ENCODE data around the gene SRSF4. TPM values are rescaled to one million over a fixed set of nuclear protein-coding genes. Genes with fewer than 3 reads are reported as not detected.
A peak's percentile ranks its signal among the peaks of the same experiment; 100 is the strongest.

SRSF4 gene
- total and polyA plus RNA-seq, 2 donors (not counting 3 experiments of a cell fraction or from before 2014, with no cell fraction given) = 45.6 to 108 TPM

DNA sequence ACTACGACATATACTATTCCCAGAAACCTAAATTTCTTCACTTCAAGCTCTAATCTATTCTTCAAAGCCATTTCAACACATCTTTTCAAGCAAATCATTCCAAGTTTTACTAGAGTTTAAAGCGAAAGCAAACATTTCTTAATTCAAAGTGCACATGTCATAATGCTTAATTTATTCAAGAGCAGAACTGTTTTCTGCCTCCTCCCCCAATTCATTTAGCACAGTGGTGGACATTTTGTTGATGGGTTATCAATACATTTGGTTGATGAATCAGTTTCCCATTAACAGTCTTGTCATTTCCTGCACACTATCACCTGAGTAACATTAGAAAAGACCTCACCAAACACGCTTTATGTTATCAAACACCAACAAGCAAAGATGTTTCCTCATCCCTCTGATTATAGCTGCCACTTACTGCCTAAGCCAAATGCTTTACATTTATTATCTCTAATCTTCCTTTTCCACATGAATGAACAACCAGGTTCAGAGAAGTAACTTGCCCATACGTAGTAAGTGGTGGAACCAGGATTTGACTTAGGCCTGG lies 2.0 kb downstream of the SRSF4 start:
- Histone ChIP-seq H3K9me1 (replicated peaks; ENCODE audit: control insufficient read depth, extremely low read depth, insufficient read depth, low read length) (no peaks in the 10 kb centered on the region), H4K20me1 (replicated peaks; ENCODE audit: control insufficient read depth, extremely low read depth, insufficient read depth, low read length) (peaks cover 17% of the 10 kb centered on the region), H3K79me2 (ENCODE audit: control insufficient read depth, insufficient read depth, low read length) (peaks cover 65% of the 10 kb centered on the region), H2AFZ (ENCODE audit: low read depth, low read length) (no peak overlapping the region), H3K4me3 (replicated peaks in 1 of 3; ENCODE audit: insufficient read depth in 1 of 3, low read depth in 1 of 3, low read length in 3 of 3) (peak overlapping the region; percentile 81 to 99 (median 90)), H3K27ac (ENCODE audit: insufficient read depth, low read depth, low read length) (peak overlapping the region; percentile 99), H3K4me1 (ENCODE audit: control insufficient read depth, extremely low read depth, insufficient read depth, low read length) (peaks cover 19% of the 10 kb centered on the region), H3K9me3 (replicated peaks; ENCODE audit: control insufficient read depth, insufficient read depth, low read length) (no peaks in the 10 kb centered on the region), H3K9ac (replicated peaks; ENCODE audit: extremely low read depth, insufficient read depth, low read length) (peak overlapping the region; percentile 100), H3K4me2 (ENCODE audit: insufficient read depth, low read length) (peak overlapping the region; percentile 99), H3K36me3 (ENCODE audit: control insufficient read depth in 2 of 2, extremely low read depth in 1 of 2, insufficient read depth in 2 of 2, low read length in 2 of 2) (peaks cover 2 to 4% of the 10 kb centered on the region in 2 experiments), H3K27me3 (ENCODE audit: control insufficient read depth in 2 of 2, insufficient read depth in 2 of 2, low read length in 2 of 2) (no peaks in the 10 kb centered on the region)
- ChIA-PET POLR2A (interaction anchor here (1.0 kb wide), 1 partner anchor 13 kb away, joined by 3 read pairs; no protein-coding TSS in a partner anchor), CTCF (interaction anchor here (1.0 to 3.5 kb wide), 5 partner anchors 23 to 303 kb away, joined by 3 to 55 read pairs (median 3); no protein-coding TSS in a partner anchor)
- BruUV-seq (replicated peaks) = no TSS peak
- TF ChIP-seq, protein P1, sequence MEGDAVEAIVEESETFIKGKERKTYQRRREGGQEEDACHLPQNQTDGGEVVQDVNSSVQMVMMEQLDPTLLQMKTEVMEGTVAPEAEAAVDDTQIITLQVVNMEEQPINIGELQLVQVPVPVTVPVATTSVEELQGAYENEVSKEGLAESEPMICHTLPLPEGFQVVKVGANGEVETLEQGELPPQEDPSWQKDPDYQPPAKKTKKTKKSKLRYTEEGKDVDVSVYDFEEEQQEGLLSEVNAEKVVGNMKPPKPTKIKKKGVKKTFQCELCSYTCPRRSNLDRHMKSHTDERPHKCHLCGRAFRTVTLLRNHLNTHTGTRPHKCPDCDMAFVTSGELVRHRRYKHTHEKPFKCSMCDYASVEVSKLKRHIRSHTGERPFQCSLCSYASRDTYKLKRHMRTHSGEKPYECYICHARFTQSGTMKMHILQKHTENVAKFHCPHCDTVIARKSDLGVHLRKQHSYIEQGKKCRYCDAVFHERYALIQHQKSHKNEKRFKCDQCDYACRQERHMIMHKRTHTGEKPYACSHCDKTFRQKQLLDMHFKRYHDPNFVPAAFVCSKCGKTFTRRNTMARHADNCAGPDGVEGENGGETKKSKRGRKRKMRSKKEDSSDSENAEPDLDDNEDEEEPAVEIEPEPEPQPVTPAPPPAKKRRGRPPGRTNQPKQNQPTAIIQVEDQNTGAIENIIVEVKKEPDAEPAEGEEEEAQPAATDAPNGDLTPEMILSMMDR (IDR thresholded peaks at IDR 0.05; ENCODE audit: extremely low read depth in 1 of 2, insufficient read depth in 1 of 2, low read depth in 1 of 2, low read length in 2 of 2) = no peak
- peak; percentile 34 for TF ChIP-seq GATA2 (IDR thresholded peaks at IDR 0.05; ENCODE audit: insufficient read depth, insufficient read length, low read depth, low read length)
- dilution Hi-C loops (cut with MboI; ENCODE audit: extremely low pct_ligation_motif_present, low sequenced_read_pairs) = no loop called here
- DNase-seq (ENCODE audit: low read depth, low spot score) (peak; percentile 38), FAIRE-seq (peak; percentile 31)
- intact Hi-C loops (cut with micrococcal nuclease) = loop anchor here (5.0 kb wide), 2 partner anchors 57 to 537 kb away; partner anchors contain the start of genes TAF12 and TMEM200B

DNA sequence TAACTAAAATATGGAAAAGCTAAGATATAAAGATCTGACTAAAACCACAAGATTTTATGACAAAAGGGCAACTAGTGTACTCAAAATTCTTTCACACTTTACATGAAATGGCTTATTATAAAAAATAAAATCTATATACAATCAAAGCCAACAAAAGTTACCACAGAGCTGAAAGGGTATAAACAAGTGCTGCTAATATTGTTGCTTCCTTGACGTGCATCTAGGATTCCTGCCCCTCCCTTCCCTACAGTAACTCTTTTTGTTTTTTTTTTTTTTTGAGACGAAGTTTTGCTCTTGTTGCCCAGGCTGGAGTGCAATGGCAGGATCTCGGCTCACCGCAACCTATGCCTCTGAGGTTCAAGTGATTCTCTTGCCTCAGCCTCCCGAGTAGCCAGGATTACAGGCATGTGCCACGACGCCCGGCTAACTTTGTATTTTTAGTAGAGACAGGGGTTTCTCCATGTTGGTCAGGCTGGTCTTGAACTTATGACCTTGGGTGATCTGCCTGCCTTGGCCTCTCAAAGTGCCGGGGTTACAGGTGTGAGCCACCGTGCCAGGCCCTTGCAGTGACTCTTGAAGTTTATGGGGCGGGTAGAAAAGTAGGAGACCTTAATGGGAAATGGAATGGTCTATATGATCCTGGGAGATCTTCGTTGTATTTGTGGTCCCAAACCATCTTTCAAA lies 4.5 kb downstream of the SRSF4 start:
- Histone ChIP-seq H3K9ac (replicated peaks; ENCODE audit: extremely low read depth, insufficient read depth, low read length) (no peak overlapping the region), H3K9me1 (replicated peaks; ENCODE audit: control insufficient read depth, extremely low read depth, insufficient read depth, low read length) (no peaks in the 10 kb centered on the region), H3K36me3 (ENCODE audit: control insufficient read depth in 2 of 2, extremely low read depth in 1 of 2, insufficient read depth in 2 of 2, low read length in 2 of 2) (peaks cover 2 to 4% of the 10 kb centered on the region in 2 experiments), H3K4me2 (ENCODE audit: insufficient read depth, low read length) (no peak overlapping the region), H2AFZ (ENCODE audit: low read depth, low read length) (no peak overlapping the region), H3K79me2 (ENCODE audit: control insufficient read depth, insufficient read depth, low read length) (peaks cover 91% of the 10 kb centered on the region), H3K27ac (ENCODE audit: insufficient read depth, low read depth, low read length) (no peak overlapping the region), H3K4me1 (ENCODE audit: control insufficient read depth, extremely low read depth, insufficient read depth, low read length) (peaks cover 19% of the 10 kb centered on the region), H3K9me3 (replicated peaks; ENCODE audit: control insufficient read depth, insufficient read depth, low read length) (no peaks in the 10 kb centered on the region), H3K27me3 (ENCODE audit: control insufficient read depth in 2 of 2, insufficient read depth in 2 of 2, low read length in 2 of 2) (no peaks in the 10 kb centered on the region), H4K20me1 (replicated peaks; ENCODE audit: control insufficient read depth, extremely low read depth, insufficient read depth, low read length) (peaks cover 19% of the 10 kb centered on the region), H3K4me3 (replicated peaks in 1 of 3; ENCODE audit: insufficient read depth in 1 of 3, low read depth in 1 of 3, low read length in 3 of 3) (no peak overlapping the region)
- ChIA-PET CTCF (interaction anchor here (1.4 kb wide), 1 partner anchor 9 kb away, joined by 3 read pairs; no protein-coding TSS in a partner anchor), POLR2A (no interaction called here)
- intact Hi-C loops (cut with micrococcal nuclease) (no loop called here), dilution Hi-C loops (cut with MboI; ENCODE audit: extremely low pct_ligation_motif_present, low sequenced_read_pairs) (no loop called here)
- BruUV-seq (replicated peaks) = no TSS peak
- TF ChIP-seq POLR2AphosphoS5 (IDR thresholded peaks at IDR 0.05; ENCODE audit: insufficient read depth, low read depth, low read length) = no peak
- TF ChIP-seq MYC (IDR thresholded peaks at IDR 0.05; ENCODE audit: low read depth, low read length) = no peak
- TF ChIP-seq EZH2 (IDR thresholded peaks at IDR 0.05; ENCODE audit: borderline replicate concordance, low read depth, low read length, severe bottlenecking) = no peak
- no peak for TF ChIP-seq GATA2 (IDR thresholded peaks at IDR 0.05; ENCODE audit: insufficient read depth, insufficient read length, low read depth, low read length)
- TF ChIP-seq JUN (IDR thresholded peaks at IDR 0.05; ENCODE audit: borderline replicate concordance, insufficient read depth, insufficient read length, low read depth) = no peak
- no peak for TF ChIP-seq FOS (IDR thresholded peaks at IDR 0.05; ENCODE audit: borderline replicate concordance, insufficient read depth, low read length)
- TF ChIP-seq, protein P1 (IDR thresholded peaks at IDR 0.05; ENCODE audit: extremely low read depth in 1 of 2, insufficient read depth in 1 of 2, low read depth in 1 of 2, low read length in 2 of 2) = no peak
- TF ChIP-seq, protein P2, sequence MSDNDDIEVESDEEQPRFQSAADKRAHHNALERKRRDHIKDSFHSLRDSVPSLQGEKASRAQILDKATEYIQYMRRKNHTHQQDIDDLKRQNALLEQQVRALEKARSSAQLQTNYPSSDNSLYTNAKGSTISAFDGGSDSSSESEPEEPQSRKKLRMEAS (IDR thresholded peaks at IDR 0.05; ENCODE audit: insufficient read depth, insufficient read length) = no peak
- no peak for TF ChIP-seq POLR2A (IDR thresholded peaks at IDR 0.05; ENCODE audit: low read depth, low read length)
- FAIRE-seq (no peak), DNase-seq (ENCODE audit: low read depth, low spot score) (no peak)
